Hypothalamus (tissue), 51 donors: ENCODE measurements around the gene BTBD19.
A peak's percentile ranks its signal among the peaks of the same experiment; 100 is the strongest.
"Not testable (repeated sequence)": the region's sequence is repeated elsewhere in the genome, so short reads cannot be mapped to it uniquely, and the experiment has no call there.

Experiments used
- DNase-seq, 51 donors: peaks; one replicate each; lab custom pipeline; 2025; lab: John Stamatoyannopoulos, UW

Gene BTBD19

DNA sequence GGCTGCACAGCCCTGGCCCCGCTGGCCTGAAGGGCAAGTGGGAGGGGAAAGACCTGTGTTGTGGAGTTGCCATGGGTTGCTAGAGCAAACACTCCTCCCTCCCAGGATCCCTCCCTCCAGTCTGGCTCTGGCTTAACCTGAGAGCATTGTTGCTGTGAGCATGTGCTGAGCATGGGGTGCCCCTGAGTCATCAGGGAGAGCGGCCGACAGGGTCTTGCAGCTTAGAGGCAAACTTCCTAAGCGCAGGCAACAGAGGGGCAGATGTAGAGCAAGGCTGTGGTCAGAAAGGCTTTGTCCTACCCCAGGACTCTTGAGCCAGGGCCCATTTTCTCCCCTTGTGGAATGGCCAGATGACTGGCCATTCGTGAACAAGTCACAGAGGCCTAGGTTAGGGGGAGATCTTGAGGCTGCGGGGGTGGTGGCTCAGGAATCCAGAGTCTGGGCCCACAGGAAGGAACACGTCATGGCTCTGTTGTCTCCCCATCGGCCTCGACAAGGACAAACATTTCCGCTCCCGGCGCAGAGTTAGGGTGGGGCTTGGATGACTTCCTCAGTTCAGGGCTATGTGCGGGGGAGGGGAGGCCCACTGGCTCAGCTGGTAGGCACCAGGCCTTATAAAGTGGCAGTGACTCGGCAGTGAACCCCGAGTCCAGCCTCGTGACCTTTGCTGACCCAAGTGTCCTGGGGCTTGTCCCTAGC, 810 bp upstream of the BTBD19 start:
- peak in 48 of 51 donors; percentile 31 to 92 (median 67) for DNase-seq

DNA sequence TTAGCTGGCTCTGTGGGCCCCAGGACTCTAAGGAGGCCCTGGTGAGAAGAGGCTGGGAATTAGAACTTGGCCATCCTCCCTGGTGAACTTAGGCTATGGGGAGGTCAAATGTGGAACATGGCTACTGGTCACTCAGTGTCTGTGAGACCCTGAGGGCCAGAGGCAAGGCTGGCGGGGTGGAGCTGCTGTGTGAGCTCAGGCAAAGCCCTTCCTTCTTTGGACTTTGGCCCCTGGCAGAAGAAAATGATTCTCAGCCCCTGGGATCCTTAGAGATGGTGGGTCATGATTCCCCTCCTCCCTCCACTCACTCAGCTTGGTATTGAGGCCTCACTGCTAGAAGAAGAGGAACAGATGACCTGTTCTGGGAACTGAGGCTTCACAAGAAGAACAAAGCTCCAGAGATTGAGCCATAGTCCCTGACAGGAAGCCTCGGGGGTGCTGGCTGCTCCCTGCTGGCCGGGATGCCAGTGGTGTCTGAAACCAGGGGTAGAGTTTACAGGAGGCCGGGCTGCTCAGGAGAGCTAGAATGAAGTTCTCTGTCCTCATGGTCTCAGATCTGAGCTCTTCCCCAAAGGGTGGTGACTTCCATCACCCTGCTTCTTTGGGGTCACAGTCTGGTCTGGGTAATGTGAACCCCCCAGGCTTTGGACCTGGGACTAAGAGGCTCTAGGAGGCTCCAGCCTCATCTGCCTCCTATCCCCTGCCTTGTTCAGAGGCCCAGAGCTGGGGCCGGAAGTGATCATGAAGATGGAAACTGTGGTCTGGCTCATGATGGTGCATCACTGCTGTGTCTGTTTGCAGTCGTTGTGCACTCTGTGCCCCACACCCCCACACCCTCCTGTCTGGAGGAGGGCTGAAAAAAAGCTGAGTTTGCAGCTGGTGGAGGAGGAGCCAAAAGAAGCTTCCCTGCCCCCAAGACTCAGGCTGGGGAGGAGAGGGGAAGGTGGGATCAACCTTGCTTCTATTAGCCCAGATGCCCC, 905 bp downstream of the BTBD19 start:
- DNase-seq: peak in 12 of 51 donors; percentile 11 to 50 (median 36)

GRCh38 chr1:44810101-44810761, 1.9 kb downstream of the BTBD19 start:
- peak in 37 of 51 donors; percentile 11 to 75 (median 43) for DNase-seq

- DNase-seq: not testable (repeated sequence)
Observed at GRCh38 chr1:44810762-44811105, 2.4 kb downstream of the BTBD19 start.

- no peak for DNase-seq
Observed at GRCh38 chr1:44811234-44811633, 2.9 kb downstream of the BTBD19 start.

- peak in 6 of 51 donors; percentile 33 to 75 (median 61) for DNase-seq
Observed at GRCh38 chr1:44812822-44813543, 4.7 kb downstream of the BTBD19 start.

DNA sequence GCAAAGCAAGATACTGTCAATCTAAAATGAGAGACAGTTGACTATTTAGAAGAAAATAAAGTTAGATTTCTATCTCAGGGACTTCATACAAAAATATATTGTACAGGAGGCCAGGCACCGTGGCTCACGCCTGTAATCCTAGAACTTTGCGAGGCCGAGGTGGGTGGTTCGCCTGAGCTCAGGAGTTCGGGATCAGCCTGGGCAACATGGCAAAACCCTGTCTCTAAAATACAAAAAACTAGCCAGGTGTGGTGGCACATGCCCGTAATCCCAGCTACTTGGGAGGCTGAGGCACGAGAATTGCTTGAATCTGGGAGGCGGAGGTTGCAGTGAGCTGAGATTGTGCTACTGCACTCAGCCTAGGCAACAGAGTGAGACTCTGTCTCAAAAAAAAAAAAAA, 7.6 kb downstream of the BTBD19 start:
- DNase-seq: not testable (repeated sequence)

GRCh38 chr1:44817307-44817706, 9.0 kb downstream of the BTBD19 start:
- no peak for DNase-seq

- no peak for DNase-seq
Observed at GRCh38 chr1:44817771-44818495, 9.6 kb downstream of the BTBD19 start.

GRCh38 chr1:44819196-44819607, 10.9 kb downstream of the BTBD19 start:
- DNase-seq: no peak

DNA sequence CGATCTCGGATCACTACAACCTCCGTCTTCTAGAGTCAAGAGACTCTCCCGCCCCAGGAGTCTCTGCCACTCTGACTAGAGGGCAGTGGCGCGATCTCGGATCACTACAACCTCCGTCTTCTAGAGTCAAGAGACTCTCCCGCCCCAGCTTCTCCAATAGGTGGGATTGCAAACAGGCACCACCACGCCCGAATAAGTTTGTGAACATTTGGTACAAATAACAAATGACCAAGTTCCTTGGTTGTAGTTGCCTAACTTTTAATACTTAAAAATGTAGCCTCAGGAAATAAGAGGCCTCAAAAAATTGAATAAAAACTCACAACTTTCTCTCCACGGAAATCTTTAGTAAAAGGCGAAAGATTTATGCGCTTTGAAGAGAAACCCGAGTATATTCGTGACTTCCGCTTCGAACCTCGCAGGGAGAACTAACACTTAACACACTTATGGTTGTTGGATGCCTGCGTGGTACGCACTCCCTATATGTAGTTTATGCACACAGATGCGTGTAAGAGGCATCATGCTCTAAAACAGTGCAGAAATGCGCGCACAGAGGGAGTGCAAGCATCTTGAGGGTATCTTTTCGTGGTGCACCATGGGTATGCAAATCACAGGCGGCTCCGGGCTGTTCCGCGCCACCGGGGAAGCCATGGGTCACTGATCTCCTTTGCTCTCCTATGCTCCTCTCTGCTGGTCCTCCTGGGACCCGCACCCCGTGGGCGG, 11.4 kb downstream of the BTBD19 start:
- peak in 42 of 51 donors; percentile 20 to 86 (median 47) for DNase-seq

DNA sequence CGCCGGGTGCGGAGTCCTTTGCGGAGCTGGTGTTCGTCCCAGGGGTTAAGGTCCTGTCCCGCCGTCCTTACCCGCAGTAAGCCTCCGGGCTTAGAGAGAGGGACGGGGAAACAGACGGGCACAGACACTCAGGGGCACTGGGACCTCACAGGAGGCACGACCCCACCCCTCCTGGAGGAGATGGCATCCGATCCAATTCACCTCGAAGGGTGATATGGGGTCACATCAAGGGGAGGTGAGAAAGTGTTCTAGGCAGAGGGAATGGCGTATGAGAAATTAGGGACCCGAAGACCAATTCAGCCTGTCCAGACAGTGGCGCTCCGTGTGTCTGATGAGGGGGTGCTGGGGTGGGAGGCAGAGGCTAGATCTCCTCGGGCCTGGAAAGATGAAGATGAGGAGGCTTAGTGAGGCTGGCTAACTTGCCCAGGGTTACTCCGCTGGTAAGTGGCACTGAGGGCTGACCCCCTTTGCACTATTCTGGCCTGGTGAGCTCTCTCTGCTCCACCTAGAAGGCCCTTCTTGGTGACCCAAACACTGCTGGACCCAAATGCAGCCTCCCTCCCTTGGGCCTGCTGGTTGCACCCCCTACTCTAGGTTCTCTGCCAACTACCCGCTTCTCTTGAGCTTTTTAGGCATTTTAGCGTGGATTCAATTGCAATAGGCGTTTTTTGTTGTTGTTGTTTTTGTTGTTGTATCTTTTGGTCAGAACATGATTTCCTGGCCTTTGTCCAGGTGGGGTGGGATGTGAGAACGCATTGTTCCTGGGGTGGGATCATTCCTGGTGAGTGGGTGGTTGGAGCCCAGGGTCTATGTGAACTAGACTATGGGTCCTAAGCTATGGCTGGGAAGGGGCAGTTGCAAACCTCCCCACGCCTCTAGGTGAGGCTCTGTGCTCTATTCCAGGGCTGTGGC, 12.3 kb downstream of the BTBD19 start:
- DNase-seq: peak in 2 of 51 donors; percentile 31 to 52

DNA sequence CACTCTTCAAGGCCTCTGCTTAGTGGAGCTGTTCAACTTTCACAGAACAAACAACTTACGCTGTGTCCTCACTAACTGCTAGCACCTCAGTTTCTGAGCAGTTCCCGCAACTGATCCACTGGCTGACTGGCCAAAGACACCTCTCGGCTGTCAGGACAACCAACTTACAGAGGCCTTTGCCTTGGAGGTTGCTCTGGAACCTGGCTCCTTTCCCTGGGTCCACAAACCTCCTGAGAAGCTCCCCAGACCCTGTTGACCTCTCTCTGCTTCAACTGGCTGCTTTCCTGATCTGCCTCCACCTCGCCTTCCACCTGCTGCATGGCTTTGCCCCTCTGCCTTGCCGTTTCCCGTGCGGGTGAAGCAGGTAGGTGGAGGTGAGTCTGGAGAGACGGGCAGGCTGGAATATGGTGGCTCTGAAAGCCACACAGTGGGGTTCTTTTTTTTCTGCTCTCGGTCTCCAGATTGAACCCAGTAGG, 13.0 kb downstream of the BTBD19 start:
- no peak for DNase-seq

DNA sequence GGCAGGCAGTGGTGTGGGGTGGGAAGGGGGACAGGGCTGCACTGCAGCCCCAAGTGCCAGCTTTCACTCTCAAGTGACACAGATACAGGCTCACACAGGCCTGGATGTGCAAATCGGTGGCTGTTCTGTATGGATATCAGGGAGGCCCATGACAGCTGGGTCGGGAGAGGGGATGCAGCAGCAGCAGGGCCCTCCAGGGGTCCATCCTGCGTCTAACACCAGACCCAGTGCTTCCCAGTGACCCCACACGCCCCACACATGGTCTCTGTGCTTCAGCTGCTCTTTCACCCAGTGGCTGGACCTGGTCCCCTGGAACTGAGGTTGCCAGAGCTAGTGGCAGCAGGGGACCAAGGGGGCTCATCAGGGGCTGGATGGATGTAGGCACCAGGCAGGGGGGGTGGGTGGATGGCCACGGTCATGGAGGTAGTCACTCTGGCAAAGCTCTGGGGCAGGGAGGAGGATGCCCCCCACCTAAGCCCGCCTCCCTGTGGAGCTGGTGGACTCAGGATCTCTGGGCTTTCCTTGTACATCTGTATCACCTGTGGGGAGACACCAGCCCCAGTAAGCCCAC, 13.9 kb downstream of the BTBD19 start:
- no peak for DNase-seq

GRCh38 chr1:44822981-44823451, 14.7 kb downstream of the BTBD19 start:
- no peak for DNase-seq

- not testable (repeated sequence) for DNase-seq
Observed at GRCh38 chr1:44824392-44824791, 16.1 kb downstream of the BTBD19 start.
